Measurements from ENCODE around the gene SLC23A2. TPM values are rescaled to one million over a fixed set of nuclear protein-coding genes. Genes with fewer than 3 reads are reported as not detected.

Gene SLC23A2
- total RNA-seq, 4 donors from 2014 or later: 10.5 to 29.0 (median 20.4) TPM

DNA sequence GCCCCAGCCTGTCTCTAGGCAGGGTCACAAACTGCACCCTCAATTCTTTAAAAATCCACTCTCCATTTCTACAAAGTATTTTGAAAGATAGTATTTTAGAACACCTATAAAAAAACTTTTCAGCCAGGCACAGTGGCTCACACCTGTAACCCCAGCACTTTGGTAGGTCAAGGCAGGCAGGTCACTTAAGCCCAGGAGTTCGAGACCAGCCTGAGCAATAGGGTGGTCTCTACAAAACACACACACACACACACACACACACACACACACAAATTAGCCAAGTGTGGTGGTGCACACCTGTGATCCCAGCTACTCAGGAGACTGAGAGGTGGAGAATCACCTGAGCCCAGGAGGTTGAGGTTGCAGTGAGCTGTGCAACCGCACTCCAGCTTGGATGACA, 30.2 kb downstream of the SLC23A2 start:
- WGBS: 97% methylated on average over 2 of the region's 2 CpGs
- H3K27me3 ChIP-seq: no peaks in the 10 kb centered on the region
- H3K4me1 ChIP-seq: peaks cover 16% of the 10 kb centered on the region
- no peak overlapping the region for H3K4me3 ChIP-seq
- TF ChIP-seq POLR2AphosphoS5 (IDR thresholded peaks at IDR 0.05): no peak
- TF ChIP-seq, protein P1, sequence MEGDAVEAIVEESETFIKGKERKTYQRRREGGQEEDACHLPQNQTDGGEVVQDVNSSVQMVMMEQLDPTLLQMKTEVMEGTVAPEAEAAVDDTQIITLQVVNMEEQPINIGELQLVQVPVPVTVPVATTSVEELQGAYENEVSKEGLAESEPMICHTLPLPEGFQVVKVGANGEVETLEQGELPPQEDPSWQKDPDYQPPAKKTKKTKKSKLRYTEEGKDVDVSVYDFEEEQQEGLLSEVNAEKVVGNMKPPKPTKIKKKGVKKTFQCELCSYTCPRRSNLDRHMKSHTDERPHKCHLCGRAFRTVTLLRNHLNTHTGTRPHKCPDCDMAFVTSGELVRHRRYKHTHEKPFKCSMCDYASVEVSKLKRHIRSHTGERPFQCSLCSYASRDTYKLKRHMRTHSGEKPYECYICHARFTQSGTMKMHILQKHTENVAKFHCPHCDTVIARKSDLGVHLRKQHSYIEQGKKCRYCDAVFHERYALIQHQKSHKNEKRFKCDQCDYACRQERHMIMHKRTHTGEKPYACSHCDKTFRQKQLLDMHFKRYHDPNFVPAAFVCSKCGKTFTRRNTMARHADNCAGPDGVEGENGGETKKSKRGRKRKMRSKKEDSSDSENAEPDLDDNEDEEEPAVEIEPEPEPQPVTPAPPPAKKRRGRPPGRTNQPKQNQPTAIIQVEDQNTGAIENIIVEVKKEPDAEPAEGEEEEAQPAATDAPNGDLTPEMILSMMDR (IDR thresholded peaks at IDR 0.05): no peak
- no peak for TF ChIP-seq POLR2A (IDR thresholded peaks at IDR 0.05)
- no peak for TF ChIP-seq EP300 (IDR thresholded peaks at IDR 0.05)
- no peak overlapping the region for H3K27ac ChIP-seq
- DNase-seq (ENCODE audit: low spot score in 2 of 2): no peak
- H3K36me3 ChIP-seq: peaks cover 9% of the 10 kb centered on the region
- no peaks in the 10 kb centered on the region for H3K9me3 ChIP-seq

DNA sequence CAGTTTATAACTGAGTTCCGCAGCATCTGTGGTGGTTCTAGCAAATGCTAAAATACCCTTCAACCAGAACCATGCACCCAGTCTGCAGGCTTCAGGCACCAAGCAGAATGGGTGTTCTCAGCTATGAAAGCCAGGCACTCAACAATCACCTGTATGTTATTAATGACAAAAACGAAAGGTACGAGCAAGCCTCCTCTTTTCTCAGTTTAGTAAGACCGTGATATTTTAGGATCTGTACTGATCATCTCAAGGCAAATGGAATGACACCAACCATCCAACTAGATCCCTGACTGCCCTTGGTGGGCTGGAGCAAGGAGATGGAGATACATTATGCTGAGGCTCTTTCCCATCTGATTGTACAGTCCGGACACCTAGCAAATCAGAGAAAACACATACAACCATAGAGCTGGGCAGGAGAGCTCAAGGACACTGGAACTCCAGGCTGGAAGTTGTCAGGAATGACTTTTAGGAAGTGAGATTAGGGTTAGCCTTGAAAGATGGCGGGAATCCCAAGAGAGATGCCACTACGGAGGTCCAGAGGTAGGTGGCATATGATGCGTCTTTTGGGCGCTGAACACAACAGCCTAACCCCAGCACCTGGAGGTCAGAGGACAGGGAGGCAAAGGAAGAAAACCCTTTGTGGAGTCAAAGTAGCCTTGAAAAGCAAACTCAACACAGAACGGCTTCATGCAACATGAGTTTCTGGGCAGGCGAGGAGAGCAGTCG, 33.4 kb downstream of the SLC23A2 start:
- no peak for DNase-seq (ENCODE audit: low spot score in 2 of 2)
- 95% methylated on average over 12 of the region's 12 CpGs for WGBS
- Histone ChIP-seq H3K4me3 (no peak overlapping the region), H3K27me3 (no peaks in the 10 kb centered on the region), H3K27ac (no peak overlapping the region), H3K36me3 (peaks cover 9% of the 10 kb centered on the region), H3K9me3 (no peaks in the 10 kb centered on the region), H3K4me1 (peaks cover 3% of the 10 kb centered on the region)
- TF ChIP-seq POLR2AphosphoS5 (IDR thresholded peaks at IDR 0.05): no peak

- Histone ChIP-seq H3K4me3 (no peak overlapping the region), H3K4me1 (peaks cover 2% of the 10 kb centered on the region), H3K27ac (no peak overlapping the region), H3K36me3 (peaks cover 9% of the 10 kb centered on the region), H3K27me3 (no peaks in the 10 kb centered on the region), H3K9me3 (no peaks in the 10 kb centered on the region)
- no peak for TF ChIP-seq POLR2AphosphoS5 (IDR thresholded peaks at IDR 0.05)
- TF ChIP-seq, protein P1 (IDR thresholded peaks at IDR 0.05): no peak
- TF ChIP-seq POLR2A (IDR thresholded peaks at IDR 0.05): no peak
- TF ChIP-seq EP300 (IDR thresholded peaks at IDR 0.05): no peak
- WGBS: 79% methylated on average over 4 of the region's 4 CpGs
- DNase-seq (ENCODE audit: low spot score in 2 of 2): no peak
These were observed 34.2 kb downstream of the SLC23A2 start for GRCh38 chr20:4966826-4967751.

- DNase-seq (ENCODE audit: low spot score in 2 of 2): no peak
- Histone ChIP-seq H3K4me3 (no peak overlapping the region), H3K27ac (no peak overlapping the region), H3K9me3 (no peaks in the 10 kb centered on the region), H3K27me3 (no peaks in the 10 kb centered on the region), H3K36me3 (no peaks in the 10 kb centered on the region), H3K4me1 (peaks cover 2% of the 10 kb centered on the region)
- TF ChIP-seq, protein P1 (IDR thresholded peaks at IDR 0.05): no peak
- TF ChIP-seq POLR2AphosphoS5 (IDR thresholded peaks at IDR 0.05) (no peak), EP300 (IDR thresholded peaks at IDR 0.05) (no peak), POLR2A (IDR thresholded peaks at IDR 0.05) (no peak)
- 92% methylated on average over 10 of the region's 10 CpGs for WGBS
These were observed 39.0 kb downstream of the SLC23A2 start for GRCh38 chr20:4962241-4962855.

GRCh38 chr20:4961746-4962145, 39.6 kb downstream of the SLC23A2 start:
- Histone ChIP-seq H3K9me3 (no peaks in the 10 kb centered on the region), H3K4me1 (no peaks in the 10 kb centered on the region), H3K27ac (no peak overlapping the region), H3K36me3 (no peaks in the 10 kb centered on the region), H3K4me3 (no peak overlapping the region), H3K27me3 (no peaks in the 10 kb centered on the region)
- DNase-seq (ENCODE audit: low spot score in 2 of 2): no peak
- TF ChIP-seq POLR2AphosphoS5 (IDR thresholded peaks at IDR 0.05) (no peak), EP300 (IDR thresholded peaks at IDR 0.05) (no peak), POLR2A (IDR thresholded peaks at IDR 0.05) (no peak)
- TF ChIP-seq, protein P1 (IDR thresholded peaks at IDR 0.05): no peak
- WGBS: 76% methylated on average over 4 of the region's 4 CpGs

Measured in suprapubic skin (tissue), 4 donors.